ENCODE measurements around the gene DOC2A. TPM values are rescaled to one million over a fixed set of nuclear protein-coding genes. Genes with fewer than 3 reads are reported as not detected.

Gene DOC2A
- polyA plus RNA-seq, 1 donor from 2014 or later, result 7.3 TPM

GRCh38 chr16:29975811-29976511, 34.9 kb downstream of the DOC2A start:
- Histone ChIP-seq H3K9me2 (ENCODE audit: insufficient read depth, low read length) (no peaks in the 10 kb centered on the region), H3K79me2 (replicated peaks; ENCODE audit: insufficient read depth, low read length) (peaks cover 41% of the 10 kb centered on the region), H3K9me3 (ENCODE audit: low read length) (no peaks in the 10 kb centered on the region), H3K27me3 (ENCODE audit: insufficient read depth, low read depth, low read length) (no peaks in the 10 kb centered on the region), H3K4me2 (ENCODE audit: low read length) (peak overlapping the region; percentile 92), H3F3A (ENCODE audit: insufficient read depth, low read length, poor library complexity, severe bottlenecking) (no peaks in the 10 kb centered on the region), H4K20me1 (ENCODE audit: insufficient read depth) (peaks cover 12% of the 10 kb centered on the region), H3K36me3 (ENCODE audit: insufficient read depth, low read length) (no peaks in the 10 kb centered on the region), H2AFZ (ENCODE audit: low read depth, low read length) (no peak overlapping the region), H3K27ac (ENCODE audit: low read length) (peak overlapping the region; percentile 2), H3K9ac (ENCODE audit: low read length) (peak overlapping the region; percentile 98), H3K4me3 (ENCODE audit: low read length) (peak overlapping the region; percentile 99)
- TF ChIP-seq CTCF (IDR thresholded peaks at IDR 0.05; ENCODE audit: poor library complexity, severe bottlenecking) (no peak), TAF1 (IDR thresholded peaks at IDR 0.05; ENCODE audit: low read depth) (no peak), REST (IDR thresholded peaks at IDR 0.05; ENCODE audit: borderline replicate concordance) (no peak), SMC3 (conservative IDR thresholded peaks at IDR 0.05; ENCODE audit: poor library complexity) (no peak), MXI1 (conservative IDR thresholded peaks at IDR 0.05; ENCODE audit: poor library complexity, severe bottlenecking) (no peak), EP300 (conservative IDR thresholded peaks at IDR 0.05; ENCODE audit: poor library complexity, severe bottlenecking) (no peak), EZH2 (IDR thresholded peaks at IDR 0.05; ENCODE audit: borderline replicate concordance, insufficient read depth, low read length, poor library complexity, severe bottlenecking) (no peak), RAD21 (conservative IDR thresholded peaks at IDR 0.05) (no peak), POLR2AphosphoS5 (IDR thresholded peaks at IDR 0.05) (no peak)

GRCh38 chr16:29975134-29975538, 35.7 kb downstream of the DOC2A start:
- Histone ChIP-seq H2AFZ (ENCODE audit: low read depth, low read length) (no peak overlapping the region), H3K4me2 (ENCODE audit: low read length) (peak overlapping the region; percentile 92), H3K27ac (ENCODE audit: low read length) (peak overlapping the region; percentile 97), H3K9me3 (ENCODE audit: low read length) (no peaks in the 10 kb centered on the region), H3K36me3 (ENCODE audit: insufficient read depth, low read length) (no peaks in the 10 kb centered on the region), H3K9ac (ENCODE audit: low read length) (peak overlapping the region; percentile 98), H3F3A (ENCODE audit: insufficient read depth, low read length, poor library complexity, severe bottlenecking) (no peaks in the 10 kb centered on the region), H3K79me2 (replicated peaks; ENCODE audit: insufficient read depth, low read length) (peaks cover 41% of the 10 kb centered on the region), H3K4me3 (ENCODE audit: low read length) (peak overlapping the region; percentile 99), H3K9me2 (ENCODE audit: insufficient read depth, low read length) (no peaks in the 10 kb centered on the region), H3K27me3 (ENCODE audit: insufficient read depth, low read depth, low read length) (no peaks in the 10 kb centered on the region), H4K20me1 (ENCODE audit: insufficient read depth) (peaks cover 12% of the 10 kb centered on the region)
- TF ChIP-seq EP300 (conservative IDR thresholded peaks at IDR 0.05; ENCODE audit: poor library complexity, severe bottlenecking) (no peak), CTCF (IDR thresholded peaks at IDR 0.05; ENCODE audit: poor library complexity, severe bottlenecking) (no peak), REST (IDR thresholded peaks at IDR 0.05; ENCODE audit: borderline replicate concordance) (no peak), MXI1 (conservative IDR thresholded peaks at IDR 0.05; ENCODE audit: poor library complexity, severe bottlenecking) (no peak)

Data from neural cell (in vitro differentiated cells).